ENCODE data around the gene WSCD2.

WSCD2 gene

DNA sequence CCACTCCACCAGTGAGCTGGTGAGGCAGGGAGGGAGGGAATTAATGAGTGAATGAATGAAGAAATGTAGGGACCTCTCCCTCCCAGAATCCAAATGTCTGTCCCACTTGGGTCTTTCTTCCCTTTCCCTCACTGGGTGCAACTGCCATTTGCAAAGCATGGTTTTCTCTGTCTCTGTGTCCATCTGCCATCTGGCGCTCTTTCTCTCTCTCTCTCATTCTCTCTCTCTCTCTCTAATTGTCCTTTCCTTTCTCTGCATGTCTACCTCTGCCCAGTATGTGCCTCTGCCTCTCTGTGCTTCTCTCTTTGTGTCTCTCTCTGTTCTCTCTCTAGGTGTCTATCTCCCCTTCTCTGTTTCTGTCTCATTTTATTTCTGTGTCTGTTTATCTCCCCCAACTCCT, 107.3 kb downstream of the WSCD2 start:
- DNase-seq (ENCODE audit: low read depth): no peak
- TF ChIP-seq CTCF (IDR thresholded peaks at IDR 0.05; ENCODE audit: control insufficient read depth, extremely low read depth, insufficient read depth): no peak
- no peak overlapping the region for H3K4me3 ChIP-seq (ENCODE audit: low read depth, low read length)

- DNase-seq (ENCODE audit: low read depth): no peak
- H3K4me3 ChIP-seq (ENCODE audit: low read depth, low read length): no peak overlapping the region
- TF ChIP-seq CTCF (IDR thresholded peaks at IDR 0.05; ENCODE audit: control insufficient read depth, extremely low read depth, insufficient read depth): no peak
Observed at GRCh38 chr12:108237272-108237671, 108.2 kb downstream of the WSCD2 start.

DNA sequence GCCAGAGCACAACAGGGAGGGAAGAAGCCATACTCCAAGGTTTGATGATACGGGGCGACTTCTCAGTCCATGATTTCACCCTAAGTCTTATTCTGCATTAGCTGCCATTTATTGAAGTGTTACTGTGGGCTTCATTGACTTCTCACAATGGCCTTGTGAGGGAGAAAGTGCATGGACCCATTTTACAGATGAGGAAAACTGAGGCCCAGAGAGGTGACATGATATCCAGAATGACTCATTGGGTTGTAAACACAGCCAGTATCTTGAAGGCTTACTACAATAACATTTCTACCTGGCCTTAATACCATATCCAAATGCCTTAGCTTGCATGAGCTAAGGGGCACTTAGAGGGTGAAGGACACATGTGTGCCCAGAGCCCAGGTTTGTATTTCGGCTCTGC, 109.4 kb downstream of the WSCD2 start:
- no peak for TF ChIP-seq CTCF (IDR thresholded peaks at IDR 0.05; ENCODE audit: control insufficient read depth, extremely low read depth, insufficient read depth)
- no peak overlapping the region for H3K4me3 ChIP-seq (ENCODE audit: low read depth, low read length)
- no peak for DNase-seq (ENCODE audit: low read depth)

- no peak for DNase-seq (ENCODE audit: low read depth)
- no peak for TF ChIP-seq CTCF (IDR thresholded peaks at IDR 0.05; ENCODE audit: control insufficient read depth, extremely low read depth, insufficient read depth)
- no peak overlapping the region for H3K4me3 ChIP-seq (ENCODE audit: low read depth, low read length)
Observed at GRCh38 chr12:108239378-108239777, 110.3 kb downstream of the WSCD2 start.

DNA sequence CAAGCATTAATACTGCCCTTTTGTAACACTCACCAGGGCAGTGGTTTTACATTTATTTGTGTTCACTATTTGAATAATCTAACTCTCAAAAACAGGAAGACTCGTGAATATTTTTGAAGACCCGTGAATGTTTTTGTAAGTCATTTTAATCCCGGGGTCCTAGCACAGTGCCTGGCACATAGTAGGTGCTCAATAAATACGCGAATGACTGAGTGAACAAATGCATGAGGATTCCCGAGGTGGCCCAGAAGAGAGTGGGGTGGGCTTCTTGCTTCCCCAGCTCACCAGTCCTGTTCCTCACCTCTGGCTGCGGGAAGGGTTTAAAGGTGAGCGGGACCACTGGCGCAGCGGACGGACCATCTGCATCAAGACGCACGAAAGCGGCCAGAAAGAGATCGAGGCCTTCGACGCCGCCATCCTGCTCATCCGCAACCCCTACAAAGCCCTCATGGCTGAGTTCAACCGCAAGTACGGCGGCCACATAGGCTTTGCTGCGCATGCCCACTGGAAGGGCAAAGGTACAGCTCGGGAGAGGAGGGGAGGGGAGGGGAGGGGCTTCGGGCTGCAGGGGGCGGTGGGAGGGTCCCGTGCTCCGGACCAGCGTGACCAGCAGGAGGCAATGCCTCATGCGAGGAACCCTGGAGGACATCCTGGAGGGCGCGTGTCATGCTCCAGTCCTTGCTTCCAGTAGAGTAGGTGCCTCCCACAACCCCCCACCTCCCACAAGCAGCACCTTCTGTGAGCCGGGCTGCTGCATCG, 111.1 kb downstream of the WSCD2 start:
- DNase-seq (ENCODE audit: low read depth): no peak

GRCh38 chr12:108240928-108241327, 111.8 kb downstream of the WSCD2 start:
- DNase-seq (ENCODE audit: low read depth): no peak
- H3K4me3 ChIP-seq (ENCODE audit: low read depth, low read length): no peak overlapping the region
- TF ChIP-seq CTCF (IDR thresholded peaks at IDR 0.05; ENCODE audit: control insufficient read depth, extremely low read depth, insufficient read depth): no peak

More for the DNA sequence above, 111.1 kb downstream of the WSCD2 start:
- TF ChIP-seq CTCF (IDR thresholded peaks at IDR 0.05; ENCODE audit: control insufficient read depth, extremely low read depth, insufficient read depth): no peak
- H3K4me3 ChIP-seq (ENCODE audit: low read depth, low read length): no peak overlapping the region

Measured in LNCaP clone FGC (cell line).